HG03442 (cell line): ENCODE results near the gene SPOCK1.
"Not testable (repeated sequence)": the region's sequence is repeated elsewhere in the genome, so short reads cannot be mapped to it uniquely, and the experiment has no call there.

ENCODE experiments used
- ATAC-seq: cut with Tn5 transposase; IDR thresholded peaks from one replicate; pipeline ENCODE4 v1.9.1; 2021; ENCODE audit warnings: mild to moderate bottlenecking, moderate library complexity; ENCODE audit not compliant: unreplicated experiment

Gene SPOCK1

GRCh38 chr5:137269946-137270345 lies 229.2 kb downstream of the SPOCK1 start:
- no peak for ATAC-seq

GRCh38 chr5:137269274-137269673 lies 229.9 kb downstream of the SPOCK1 start:
- ATAC-seq: no peak

GRCh38 chr5:137268646-137269045 lies 230.5 kb downstream of the SPOCK1 start:
- ATAC-seq: no peak

GRCh38 chr5:137266186-137266585 lies 232.9 kb downstream of the SPOCK1 start:
- no peak for ATAC-seq

GRCh38 chr5:137265457-137265856 lies 233.7 kb downstream of the SPOCK1 start:
- no peak for ATAC-seq

- ATAC-seq: no peak
Measured at GRCh38 chr5:137264573-137264972, 234.6 kb downstream of the SPOCK1 start.

- no peak for ATAC-seq
Measured at GRCh38 chr5:137264041-137264440, 235.1 kb downstream of the SPOCK1 start.

- ATAC-seq: no peak
Measured at GRCh38 chr5:137263371-137264005, 235.6 kb downstream of the SPOCK1 start.

GRCh38 chr5:137262818-137263217 lies 236.3 kb downstream of the SPOCK1 start:
- ATAC-seq: no peak

GRCh38 chr5:137260820-137261695 lies 238.1 kb downstream of the SPOCK1 start:
- no peak for ATAC-seq

GRCh38 chr5:137259115-137259514 lies 240.0 kb downstream of the SPOCK1 start:
- ATAC-seq: not testable (repeated sequence)

GRCh38 chr5:137254119-137255090 lies 244.7 kb downstream of the SPOCK1 start:
- ATAC-seq: no peak

GRCh38 chr5:137252512-137252911 lies 246.6 kb downstream of the SPOCK1 start:
- ATAC-seq: no peak

- no peak for ATAC-seq
Measured at GRCh38 chr5:137250421-137250820, 248.7 kb downstream of the SPOCK1 start.

- no peak for ATAC-seq
Measured at GRCh38 chr5:137248527-137248926, 250.6 kb downstream of the SPOCK1 start.

GRCh38 chr5:137245438-137245837 lies 253.7 kb downstream of the SPOCK1 start:
- peak; percentile 68 for ATAC-seq

- no peak for ATAC-seq
Measured at GRCh38 chr5:137240285-137240684, 258.8 kb downstream of the SPOCK1 start.

- no peak for ATAC-seq
Measured at GRCh38 chr5:137236849-137237507, 262.1 kb downstream of the SPOCK1 start.

GRCh38 chr5:137236252-137236651 lies 262.9 kb downstream of the SPOCK1 start:
- no peak for ATAC-seq
